ENCODE data around the gene NR3C2. TPM values are rescaled to one million over a fixed set of nuclear protein-coding genes. Genes with fewer than 3 reads are reported as not detected.

NR3C2 gene
- total RNA-seq, 1 donor from 2014 or later: 2.5 TPM

GRCh38 chr4:148097801-148098200, 344.4 kb downstream of the NR3C2 start:
- Histone ChIP-seq H2AFZ (ENCODE audit: low read depth, low read length) (no peak overlapping the region), H3K79me2 (ENCODE audit: insufficient read depth, low read length) (no peaks in the 10 kb centered on the region), H3K27me3 (ENCODE audit: insufficient read depth, low read length) (peaks cover 2% of the 10 kb centered on the region), H3K36me3 (ENCODE audit: insufficient read depth, low read length) (no peaks in the 10 kb centered on the region), H3K4me1 (ENCODE audit: insufficient read depth, low read length) (no peaks in the 10 kb centered on the region), H3K4me2 (ENCODE audit: low read length) (no peak overlapping the region), H4K20me1 (ENCODE audit: insufficient read depth, low read length) (no peaks in the 10 kb centered on the region), H3K27ac (ENCODE audit: low read depth, low read length) (no peak overlapping the region), H3K4me3 (ENCODE audit: insufficient read depth, low read depth, low read length) (no peak overlapping the region), H3K9ac (ENCODE audit: low read length) (no peak overlapping the region), H3K9me3 (ENCODE audit: insufficient read depth, low read depth, low read length) (no peaks in the 10 kb centered on the region)
- H3K4me1 Mint-ChIP-seq (ENCODE audit: low read depth, unreplicated experiment): no peaks in the 10 kb centered on the region
- no peaks in the 10 kb centered on the region for H3K36me3 Mint-ChIP-seq (ENCODE audit: low read depth, unreplicated experiment)
- TF ChIP-seq CTCF (IDR thresholded peaks at IDR 0.05; ENCODE audit: insufficient read depth, low read depth, low read length) (no peak), EZH2 (IDR thresholded peaks at IDR 0.05; ENCODE audit: insufficient read depth, low read length) (no peak)
- H3K27me3 Mint-ChIP-seq (ENCODE audit: low read depth, unreplicated experiment): peaks cover 6% of the 10 kb centered on the region
- peaks cover 4% of the 10 kb centered on the region for H3K9me3 Mint-ChIP-seq (ENCODE audit: unreplicated experiment)
- no peak overlapping the region for H3K4me3 Mint-ChIP-seq (ENCODE audit: unreplicated experiment)
- FAIRE-seq (no peak), DNase-seq (ENCODE audit: low read depth) (no peak)
- no peak overlapping the region for H3K27ac Mint-ChIP-seq (ENCODE audit: unreplicated experiment)

- no peaks in the 10 kb centered on the region for H3K27me3 ChIP-seq (ENCODE audit: insufficient read depth, low read length)
- H3K9me3 ChIP-seq (ENCODE audit: insufficient read depth, low read depth, low read length): no peaks in the 10 kb centered on the region
- FAIRE-seq: no peak
- no peak overlapping the region for H3K27ac ChIP-seq (ENCODE audit: low read depth, low read length)
- H3K4me2 ChIP-seq (ENCODE audit: low read length): no peak overlapping the region
- H3K79me2 ChIP-seq (ENCODE audit: insufficient read depth, low read length): no peaks in the 10 kb centered on the region
- H3K36me3 Mint-ChIP-seq (ENCODE audit: low read depth, unreplicated experiment): no peaks in the 10 kb centered on the region
- DNase-seq (ENCODE audit: low read depth): no peak
- H3K36me3 ChIP-seq (ENCODE audit: insufficient read depth, low read length): no peaks in the 10 kb centered on the region
- no peak overlapping the region for H3K4me3 Mint-ChIP-seq (ENCODE audit: unreplicated experiment)
- no peaks in the 10 kb centered on the region for H3K27me3 Mint-ChIP-seq (ENCODE audit: low read depth, unreplicated experiment)
- TF ChIP-seq EZH2 (IDR thresholded peaks at IDR 0.05; ENCODE audit: insufficient read depth, low read length): no peak
- TF ChIP-seq CTCF (IDR thresholded peaks at IDR 0.05; ENCODE audit: insufficient read depth, low read depth, low read length): no peak
- H3K27ac Mint-ChIP-seq (ENCODE audit: unreplicated experiment): no peak overlapping the region
- no peak overlapping the region for H2AFZ ChIP-seq (ENCODE audit: low read depth, low read length)
- no peak overlapping the region for H3K9ac ChIP-seq (ENCODE audit: low read length)
- H4K20me1 ChIP-seq (ENCODE audit: insufficient read depth, low read length): no peaks in the 10 kb centered on the region
- no peak overlapping the region for H3K4me3 ChIP-seq (ENCODE audit: insufficient read depth, low read depth, low read length)
- H3K9me3 Mint-ChIP-seq (ENCODE audit: unreplicated experiment): no peaks in the 10 kb centered on the region
- no peaks in the 10 kb centered on the region for H3K4me1 ChIP-seq (ENCODE audit: insufficient read depth, low read length)
- H3K4me1 Mint-ChIP-seq (ENCODE audit: low read depth, unreplicated experiment): peaks cover 12% of the 10 kb centered on the region
These were observed 346.8 kb downstream of the NR3C2 start for GRCh38 chr4:148095346-148095923.

GRCh38 chr4:148094149-148094548, 348.1 kb downstream of the NR3C2 start:
- Histone ChIP-seq H3K79me2 (ENCODE audit: insufficient read depth, low read length) (no peaks in the 10 kb centered on the region), H2AFZ (ENCODE audit: low read depth, low read length) (no peak overlapping the region), H3K9me3 (ENCODE audit: insufficient read depth, low read depth, low read length) (no peaks in the 10 kb centered on the region), H3K27ac (ENCODE audit: low read depth, low read length) (no peak overlapping the region), H3K4me1 (ENCODE audit: insufficient read depth, low read length) (no peaks in the 10 kb centered on the region), H3K9ac (ENCODE audit: low read length) (no peak overlapping the region), H3K36me3 (ENCODE audit: insufficient read depth, low read length) (no peaks in the 10 kb centered on the region), H3K4me2 (ENCODE audit: low read length) (no peak overlapping the region), H3K27me3 (ENCODE audit: insufficient read depth, low read length) (no peaks in the 10 kb centered on the region), H3K4me3 (ENCODE audit: insufficient read depth, low read depth, low read length) (no peak overlapping the region), H4K20me1 (ENCODE audit: insufficient read depth, low read length) (no peaks in the 10 kb centered on the region)
- Mint-ChIP-seq H3K27me3 (ENCODE audit: low read depth, unreplicated experiment) (no peaks in the 10 kb centered on the region), H3K4me3 (ENCODE audit: unreplicated experiment) (no peak overlapping the region), H3K36me3 (ENCODE audit: low read depth, unreplicated experiment) (no peaks in the 10 kb centered on the region), H3K4me1 (ENCODE audit: low read depth, unreplicated experiment) (peaks cover 12% of the 10 kb centered on the region), H3K27ac (ENCODE audit: unreplicated experiment) (no peak overlapping the region), H3K9me3 (ENCODE audit: unreplicated experiment) (no peaks in the 10 kb centered on the region)
- DNase-seq (ENCODE audit: low read depth) (no peak), FAIRE-seq (no peak)
- TF ChIP-seq CTCF (IDR thresholded peaks at IDR 0.05; ENCODE audit: insufficient read depth, low read depth, low read length) (no peak), EZH2 (IDR thresholded peaks at IDR 0.05; ENCODE audit: insufficient read depth, low read length) (no peak)
